ENCODE results near the gene OR6S1. TPM values are rescaled to one million over a fixed set of nuclear protein-coding genes. Genes with fewer than 3 reads are reported as not detected.

Gene OR6S1
- polyA plus RNA-seq, 1 of the 3 experiments (the other 2 are of a cell fraction) = not detected

GRCh38 chr14:20631023-20631879 lies 10.2 kb downstream of the OR6S1 start:
- H3K4me2 ChIP-seq = peak overlapping the region; percentile 93
- H3K27me3 ChIP-seq (ENCODE audit: insufficient read depth) = peaks cover 24% of the 10 kb centered on the region; the same call in 1 of the 2 replicates
- no peak for TF ChIP-seq ELF1 (IDR thresholded peaks at IDR 0.05)
- 0 out of 2 replicates have a peak, but pooled peaks have one; percentile 27 for TF ChIP-seq RXRA (IDR thresholded peaks at IDR 0.05; ENCODE audit: borderline replicate concordance, low read depth)
- peak; percentile 53; the same call in 1 of the 2 replicates for TF ChIP-seq FOSL2 (IDR thresholded peaks at IDR 0.05; ENCODE audit: borderline replicate concordance, low read depth)
- TF ChIP-seq ZBTB33 (IDR thresholded peaks at IDR 0.05; ENCODE audit: borderline replicate concordance, low read depth) = no peak
- peak; percentile 75; the same call in 1 of the 2 replicates for TF ChIP-seq TEAD4 (IDR thresholded peaks at IDR 0.05; ENCODE audit: borderline replicate concordance, insufficient read depth)
- DNase-seq = no peak
- peak overlapping the region; percentile 77; the same call in 1 of the 2 replicates for H2AFZ ChIP-seq (ENCODE audit: low read depth)
- H3K36me3 ChIP-seq (replicated peaks in 1 of 2; ENCODE audit: control insufficient read depth in 1 of 2, insufficient read depth in 2 of 2, low read length in 1 of 2) = no peaks in the 10 kb centered on the region
- no peaks in the 10 kb centered on the region for H3K79me2 ChIP-seq (ENCODE audit: insufficient read depth)
- ChIA-PET POLR2A (interaction anchor here (0.7 kb wide), 1 partner anchor 59 kb away, joined by 3 read pairs; no protein-coding TSS in a partner anchor), CTCF (interaction anchor here (1.0 to 1.8 kb wide), 3 partner anchors 21 to 43 kb away, joined by 3 to 8 read pairs (median 4); no protein-coding TSS in a partner anchor)
- H3K4me3 ChIP-seq (ENCODE audit: low read depth in 2 of 2, low read length in 1 of 2) = peak overlapping the region; percentile 51 to 66
- H3F3A ChIP-seq (replicated peaks; ENCODE audit: insufficient read depth) = peaks cover 20% of the 10 kb centered on the region
- H3K9me2 ChIP-seq = no peaks in the 10 kb centered on the region
- H4K20me1 ChIP-seq (ENCODE audit: insufficient read depth) = peaks cover 7% of the 10 kb centered on the region
- H3K4me1 ChIP-seq (ENCODE audit: control insufficient read depth in 1 of 2, insufficient read depth in 2 of 2, low read depth in 1 of 2, low read length in 1 of 2) = peaks cover 0 to 19% of the 10 kb centered on the region in 2 experiments; a peak in 2 of 4 replicates
- no peak overlapping the region for H3K27ac ChIP-seq (ENCODE audit: low read depth in 2 of 2, low read length in 1 of 2)
- 2% methylated on average over 19 of the region's 19 CpGs for WGBS (ENCODE audit: low lambda C conversion rate)
- H3K9me3 ChIP-seq = no peaks in the 10 kb centered on the region
- H3K9ac ChIP-seq = no peak overlapping the region; the same call in 1 of the 2 replicates

- TF ChIP-seq MAX (IDR thresholded peaks at IDR 0.05; ENCODE audit: low read depth) = no peak
- TF ChIP-seq FOSL2 (IDR thresholded peaks at IDR 0.05; ENCODE audit: borderline replicate concordance, low read depth) = 0 out of 2 replicates have a peak, but pooled peaks have one; percentile 24
- ChIA-PET CTCF (interaction anchor here (1.0 to 1.8 kb wide), 2 partner anchors 20 to 44 kb away, joined by 3 to 4 read pairs; no protein-coding TSS in a partner anchor), POLR2A (interaction anchor here (0.7 kb wide), 1 partner anchor 60 kb away, joined by 3 read pairs; no protein-coding TSS in a partner anchor)
- H3F3A ChIP-seq (replicated peaks; ENCODE audit: insufficient read depth) = peaks cover 23% of the 10 kb centered on the region
- no peak overlapping the region; the same call in 1 of the 2 replicates for H3K9ac ChIP-seq
- H3K36me3 ChIP-seq (replicated peaks in 1 of 2; ENCODE audit: control insufficient read depth in 1 of 2, insufficient read depth in 2 of 2, low read length in 1 of 2) = no peaks in the 10 kb centered on the region
- H3K9me3 ChIP-seq = no peaks in the 10 kb centered on the region
- peaks cover 9% of the 10 kb centered on the region for H4K20me1 ChIP-seq (ENCODE audit: insufficient read depth)
- no peak overlapping the region; the same call in 1 of the 2 replicates for H2AFZ ChIP-seq (ENCODE audit: low read depth)
- peaks cover 0 to 19% of the 10 kb centered on the region in 2 experiments; a peak in 2 of 4 replicates for H3K4me1 ChIP-seq (ENCODE audit: control insufficient read depth in 1 of 2, insufficient read depth in 2 of 2, low read depth in 1 of 2, low read length in 1 of 2)
- DNase-seq = no peak
- peak overlapping the region; percentile 51 to 66 for H3K4me3 ChIP-seq (ENCODE audit: low read depth in 2 of 2, low read length in 1 of 2)
- no peaks in the 10 kb centered on the region for H3K79me2 ChIP-seq (ENCODE audit: insufficient read depth)
- peak overlapping the region; percentile 93 for H3K4me2 ChIP-seq
- H3K9me2 ChIP-seq = no peaks in the 10 kb centered on the region
- H3K27me3 ChIP-seq (ENCODE audit: insufficient read depth) = peaks cover 23% of the 10 kb centered on the region; the same call in 1 of the 2 replicates
- no peak overlapping the region for H3K27ac ChIP-seq (ENCODE audit: low read depth in 2 of 2, low read length in 1 of 2)
- 4% methylated on average over 23 of the region's 23 CpGs for WGBS (ENCODE audit: low lambda C conversion rate)
These were observed 11.0 kb downstream of the OR6S1 start for GRCh38 chr14:20630340-20631022.
